Heart right ventricle (tissue), 16 donors: Measurements from ENCODE around the gene TSPO. TPM values are rescaled to one million over a fixed set of nuclear protein-coding genes. Genes with fewer than 3 reads are reported as not detected.

Experiments used
- ATAC-seq, 8 donors: fragments of 200-7000 bp; cut with Tn5 transposase; one replicate each; pipeline ENCODE4 v1.9.1; 2020; ENCODE audit warnings: mild to moderate bottlenecking in 8 of 8, moderate library complexity in 8 of 8, moderate number of reproducible peaks in 1 of 8
- DNase-seq, 2 donors: peaks; one replicate each; pipeline ENCODE4 v3.0.0-alpha.2; 2020
- H3K27ac ChIP-seq, 10 donors: fragments of 200-600 bp; sonication (generic) in 2 of 10; one replicate each; pipeline versions ENCODE4 v1.5.0 to v1.8.0; 2020 to 2022; ENCODE audit warnings: mild to moderate bottlenecking in 3 of 10
- H3K27me3 ChIP-seq, 7 donors: fragments of 200-600 bp; one replicate each; pipeline ENCODE4 v1.8.0; 2021 to 2022; ENCODE audit warnings: mild to moderate bottlenecking in 2 of 7
- H3K36me3 ChIP-seq, 9 donors: fragments of 200-600 bp; sonication (generic) in 1 of 9; one replicate each; pipeline versions ENCODE4 v1.5.0 to v1.8.0; 2020 to 2022; ENCODE audit warnings: mild to moderate bottlenecking in 2 of 9
- H3K4me1 ChIP-seq, 9 donors: fragments of 200-600 bp; sonication (generic) in 1 of 9; one replicate each; pipeline versions ENCODE4 v1.5.0 to v1.8.0; 2020 to 2022; ENCODE audit warnings: mild to moderate bottlenecking in 4 of 9
- H3K4me3 ChIP-seq, 10 donors: fragments of 200-600 bp; sonication (generic) in 2 of 10; one replicate each; pipeline versions ENCODE4 v1.5.0 to v1.8.0; 2020 to 2022; ENCODE audit warnings: mild to moderate bottlenecking in 7 of 10, moderate library complexity in 2 of 10
- H3K9me3 ChIP-seq, 11 donors: fragments of 200-600 bp in 10 of 11; sonication (generic) in 2 of 11; one replicate each; pipeline versions ENCODE4 v1.5.0 to v1.8.0; 2013 to 2022; ENCODE audit warnings: mild to moderate bottlenecking in 2 of 11, control low read depth in 1 of 11, moderate library complexity in 1 of 11
- WGBS, 2 donors: extraction: QIAGEN DNeasy Blood & Tissue Kit; methylation state at CpG; one replicate each; pipeline ENCODE4 v1.1.7; 2013; ENCODE audit warnings: inconsistent platforms in 1 of 2; 5-methylcytosine and 5-hydroxymethylcytosine counted together
- intact Hi-C, 10 donors: fragments of 100-400 bp; cut with DNase I; formaldehyde crosslinking; loops; one replicate each; pipeline versions ENCODE4 v1.11.1 to v1.14.2; 2022
- polyA plus RNA-seq, 2 donors: library from polyadenylated mRNA; stranded (reverse); fragments of 200-250 nt; gene quantifications; one replicate each; pipeline ENCODE4 v1.2.3, GENCODE V29; 2013
- total RNA-seq, 10 donors: library from RNA; stranded (reverse); fragmentation: NEBNext Ultra II Directional in 3 of 10; extraction: Animal tissue kit (Norgen Biotek cat#: 25700) in 3 of 10; gene quantifications; one replicate each; pipeline versions ENCODE4 v1.2.1 to v1.2.4, GENCODE V29; 2021 to 2023
- TF ChIP-seq, protein P1 (sequence below), 9 donors: fragments of 200-600 bp; sonication (generic) in 2 of 9; IDR thresholded peaks; one replicate each; pipeline versions ENCODE4 v1.5.0 to v1.8.0; 2021 to 2022; ENCODE audit warnings: antibody characterized with exemption in 9 of 9, mild to moderate bottlenecking in 5 of 9, moderate library complexity in 1 of 9
- donor health status: Arrhythmogenic right ventricular cardiomyopathy.
- donor health status: ischemic (EF 13 %, LVEDD 7.1; RV severe dilation, severe dysfunction).
- donor health status: healthy with polysubstance abuse.
- donor health status: DM: no; HTN: yes; CAD: no.
- donor health status: DM: no; HTN: no; CAD: no.
- donor health status: ischemic (EF 25% LVEDD 6.9; RV normal size, moderate dysfunction).
- donor health status: ischemic (EF 25% LVEDD 5.7; RV mildly dilated, moderate dysfunction).
- donor health status: healthy.
- donor health status: DM: yes; HTN: yes; CAD: no.
- donor health status: Ischemic cardiomyopathy.
- donor health status: ischemic (EF 35%, LVEDD 5.7; RV mildly dilated, moderate dysfunction).
- donor health status: nonischemic (EF 11% LVEDD 7.7; RV severe dilation, severe dysfunction).
- donor health status: DM: yes; HTN: yes; CAD: no.
- donor health status: PGD.
- donor health status: ischemic (EF 29% LVEDD 5.4; RV normal size, mild dysfunction).
- donor health status: nonischemic (EF 23%, LVEDD 6.1; RV moderate dilation, normal function).

Gene TSPO
- total and polyA plus RNA-seq, 12 donors: 84.7 to 258 (median 102) TPM

DNA sequence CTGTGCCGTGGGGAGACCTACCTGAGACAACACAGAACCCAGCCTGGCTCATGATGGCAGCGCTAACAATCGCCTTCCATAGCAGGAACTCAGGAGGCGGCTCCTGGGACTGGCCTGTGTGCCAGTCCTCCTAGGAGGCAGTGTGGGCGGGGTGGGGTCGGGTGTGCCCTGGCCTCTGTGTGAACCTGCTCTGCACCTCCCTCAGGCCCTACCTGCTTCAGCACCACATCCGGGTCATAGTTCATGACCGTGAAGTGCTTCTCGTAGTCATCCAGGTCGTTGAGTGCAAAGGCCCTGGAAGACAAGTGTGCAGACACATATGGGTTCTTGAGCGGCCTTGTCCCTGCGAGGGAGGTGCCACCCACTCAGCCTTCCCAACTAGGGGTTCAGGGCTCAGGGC lies 20.2 kb downstream of the TSPO start:
- WGBS, 2 donors: 86 to 88% methylated on average over 12 of the region's 12 CpGs
- Histone ChIP-seq H3K4me1 (no peaks in the 10 kb centered on the region), H3K36me3 (peaks cover 0 to 82% (median 19%) of the 10 kb centered on the region in 9 donors), H3K9me3 (no peaks in the 10 kb centered on the region), H3K27ac (no peak overlapping the region), H3K4me3 (no peak overlapping the region), H3K27me3 (no peaks in the 10 kb centered on the region)
- no peak for DNase-seq
- ATAC-seq: no peak
- intact Hi-C loops: no loop called here
- TF ChIP-seq, protein P1, sequence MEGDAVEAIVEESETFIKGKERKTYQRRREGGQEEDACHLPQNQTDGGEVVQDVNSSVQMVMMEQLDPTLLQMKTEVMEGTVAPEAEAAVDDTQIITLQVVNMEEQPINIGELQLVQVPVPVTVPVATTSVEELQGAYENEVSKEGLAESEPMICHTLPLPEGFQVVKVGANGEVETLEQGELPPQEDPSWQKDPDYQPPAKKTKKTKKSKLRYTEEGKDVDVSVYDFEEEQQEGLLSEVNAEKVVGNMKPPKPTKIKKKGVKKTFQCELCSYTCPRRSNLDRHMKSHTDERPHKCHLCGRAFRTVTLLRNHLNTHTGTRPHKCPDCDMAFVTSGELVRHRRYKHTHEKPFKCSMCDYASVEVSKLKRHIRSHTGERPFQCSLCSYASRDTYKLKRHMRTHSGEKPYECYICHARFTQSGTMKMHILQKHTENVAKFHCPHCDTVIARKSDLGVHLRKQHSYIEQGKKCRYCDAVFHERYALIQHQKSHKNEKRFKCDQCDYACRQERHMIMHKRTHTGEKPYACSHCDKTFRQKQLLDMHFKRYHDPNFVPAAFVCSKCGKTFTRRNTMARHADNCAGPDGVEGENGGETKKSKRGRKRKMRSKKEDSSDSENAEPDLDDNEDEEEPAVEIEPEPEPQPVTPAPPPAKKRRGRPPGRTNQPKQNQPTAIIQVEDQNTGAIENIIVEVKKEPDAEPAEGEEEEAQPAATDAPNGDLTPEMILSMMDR (IDR thresholded peaks at IDR 0.05): no peak

DNA sequence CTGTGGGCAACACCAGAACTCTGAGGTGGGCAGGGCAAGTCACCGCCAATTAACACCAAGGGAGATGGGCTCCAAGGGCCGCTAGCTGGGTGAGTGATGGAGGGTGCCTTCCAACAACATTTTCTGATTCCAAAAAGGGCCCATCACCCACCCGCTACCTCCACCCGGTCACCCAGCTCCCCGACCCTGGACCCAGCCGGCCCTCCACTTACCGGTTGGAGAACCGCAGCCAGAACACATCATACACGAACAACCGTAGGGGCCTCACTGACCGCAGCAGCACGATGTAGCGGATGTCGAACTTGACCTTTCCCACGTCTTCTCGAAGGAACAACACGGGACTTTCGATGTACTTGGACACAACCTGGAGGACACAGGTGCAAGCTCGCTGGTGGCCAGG lies 20.8 kb downstream of the TSPO start:
- intact Hi-C loops: no loop called here
- Histone ChIP-seq H3K4me3 (no peak overlapping the region), H3K27ac (no peak overlapping the region), H3K36me3 (peaks cover 0 to 84% (median 19%) of the 10 kb centered on the region in 9 donors), H3K4me1 (no peaks in the 10 kb centered on the region), H3K9me3 (no peaks in the 10 kb centered on the region), H3K27me3 (no peaks in the 10 kb centered on the region)
- no peak for ATAC-seq
- no peak for DNase-seq
- 95 to 97% methylated on average over 19 of the region's 19 CpGs for WGBS, 2 donors
- TF ChIP-seq, protein P1 (IDR thresholded peaks at IDR 0.05): no peak

DNA sequence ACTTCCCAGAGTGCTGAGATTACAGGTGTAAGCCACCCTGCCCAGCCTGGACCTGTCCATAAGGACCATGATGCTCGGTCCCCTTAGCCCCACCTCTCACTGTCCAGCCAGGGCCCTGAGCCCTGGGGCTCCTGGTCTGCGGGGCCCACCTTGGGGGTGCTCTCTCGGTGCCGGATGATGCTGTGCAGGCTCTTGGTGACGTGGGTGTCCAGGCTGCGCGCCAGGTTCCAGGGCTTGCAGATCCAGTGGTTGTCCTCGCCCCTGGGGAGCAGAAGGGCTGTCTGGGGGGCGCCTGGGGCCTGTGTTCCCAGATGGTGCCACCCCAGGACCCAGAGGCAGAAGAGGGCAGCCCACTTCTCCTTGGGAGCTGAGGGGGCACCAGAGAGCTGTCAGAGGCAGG lies 22.2 kb downstream of the TSPO start:
- no peaks in the 10 kb centered on the region for H3K4me1 ChIP-seq
- H3K27me3 ChIP-seq: no peaks in the 10 kb centered on the region
- H3K4me3 ChIP-seq: no peak overlapping the region
- intact Hi-C loops: no loop called here
- TF ChIP-seq, protein P1 (IDR thresholded peaks at IDR 0.05): no peak
- H3K9me3 ChIP-seq: no peaks in the 10 kb centered on the region
- no peak overlapping the region for H3K27ac ChIP-seq
- 86 to 97% methylated on average over 9 of the region's 9 CpGs for WGBS, 2 donors
- DNase-seq: no peak
- no peak for ATAC-seq
- peaks cover 0 to 73% (median 21%) of the 10 kb centered on the region in 9 donors for H3K36me3 ChIP-seq

DNA sequence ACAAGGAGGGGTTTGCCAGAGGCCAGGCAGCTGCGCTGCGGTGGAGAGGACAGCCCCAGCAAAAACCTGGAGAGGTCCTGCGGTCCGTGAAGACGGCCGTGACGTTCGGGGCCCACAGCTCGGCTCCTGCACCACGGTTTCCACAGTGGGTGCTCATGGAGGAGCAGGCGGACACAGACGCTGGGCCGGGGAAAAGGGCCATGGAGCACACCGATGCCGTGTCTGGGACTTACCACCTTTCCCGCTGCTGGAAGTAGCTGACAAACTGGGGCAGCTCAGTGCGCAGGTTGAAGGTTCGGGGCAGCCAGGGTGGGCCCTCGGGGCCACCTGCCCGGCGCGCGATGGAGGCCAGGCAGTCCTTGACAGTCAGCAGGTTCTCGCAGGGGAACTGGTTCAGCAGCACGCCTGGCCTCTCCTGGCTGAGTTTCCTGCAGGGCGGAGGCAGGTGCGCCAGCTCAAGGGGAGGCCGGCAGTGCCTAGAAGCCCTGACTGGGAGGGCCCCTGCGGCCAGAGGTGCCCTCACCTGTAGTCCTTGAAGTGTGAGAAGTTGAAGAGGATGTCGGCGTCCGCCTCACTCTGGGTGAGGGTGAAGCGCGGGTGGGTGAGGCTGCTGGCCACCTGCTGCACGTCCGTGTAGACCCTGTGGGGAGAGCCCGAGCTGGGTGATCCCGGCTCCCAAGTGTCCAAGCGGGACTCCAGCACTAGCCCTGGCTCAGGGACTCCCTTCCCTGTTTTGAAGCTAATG lies 22.8 kb downstream of the TSPO start:
- WGBS, 2 donors: 97 to 98% methylated on average over 39 of the region's 39 CpGs
- ATAC-seq (no peak), DNase-seq (no peak)
- TF ChIP-seq, protein P1 (IDR thresholded peaks at IDR 0.05): no peak
- Histone ChIP-seq H3K27ac (no peak overlapping the region), H3K4me3 (no peak overlapping the region), H3K36me3 (peaks cover 0 to 78% (median 26%) of the 10 kb centered on the region in 9 donors), H3K4me1 (no peaks in the 10 kb centered on the region), H3K9me3 (no peaks in the 10 kb centered on the region), H3K27me3 (no peaks in the 10 kb centered on the region)
- intact Hi-C loops: no loop called here
